PC-3 (cell line): ENCODE measurements around the gene PHRF1.

Experiments used
- EZH2 ChIP-seq: fragments of 300-600 bp; sonication (generic); IDR thresholded peaks from one replicate; pipeline ENCODE4 v1.6.1; 2017; ENCODE audit warnings: antibody characterized with exemption, mild to moderate bottlenecking, low read length; ENCODE audit not compliant: unreplicated experiment
- EZH2phosphoT487 ChIP-seq: fragments of 300-600 bp; sonication (generic); IDR thresholded peaks from 2 replicates; pipeline ENCODE4 v1.6.1; 2018; ENCODE audit warnings: mild to moderate bottlenecking, antibody characterized with exemption, low read length, borderline replicate concordance
- TF ChIP-seq, protein P1 (sequence below): fragments of 300-600 bp; sonication (generic); conservative IDR thresholded peaks from 2 replicates; pipeline ENCODE4 v1.5.1; 2017; ENCODE audit warnings: antibody characterized with exemption, low read depth, mild to moderate bottlenecking, low read length

DNA sequence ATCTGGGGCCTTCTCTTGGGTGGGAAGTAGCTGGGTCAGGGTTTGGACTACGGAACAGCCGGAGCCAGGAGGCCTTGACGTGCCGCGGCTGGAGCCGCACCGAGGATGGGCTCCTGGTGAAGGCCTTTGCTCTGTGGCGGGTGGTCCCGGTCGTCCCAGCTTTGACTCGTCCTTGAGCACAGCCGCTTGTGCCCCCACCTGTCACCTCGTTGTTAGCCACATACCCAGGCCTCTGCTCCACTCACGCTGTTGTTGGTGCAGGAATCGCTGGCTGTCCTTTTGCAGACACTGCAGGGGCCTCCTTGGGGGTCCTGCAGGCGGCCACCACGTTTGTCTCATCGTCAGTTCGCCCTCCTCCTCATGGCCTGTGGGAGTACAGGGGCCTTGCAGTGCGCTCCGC lies 17.1 kb downstream of the PHRF1 start:
- TF ChIP-seq EZH2 (no peak), EZH2phosphoT487 (no peak)
- TF ChIP-seq, protein P1, sequence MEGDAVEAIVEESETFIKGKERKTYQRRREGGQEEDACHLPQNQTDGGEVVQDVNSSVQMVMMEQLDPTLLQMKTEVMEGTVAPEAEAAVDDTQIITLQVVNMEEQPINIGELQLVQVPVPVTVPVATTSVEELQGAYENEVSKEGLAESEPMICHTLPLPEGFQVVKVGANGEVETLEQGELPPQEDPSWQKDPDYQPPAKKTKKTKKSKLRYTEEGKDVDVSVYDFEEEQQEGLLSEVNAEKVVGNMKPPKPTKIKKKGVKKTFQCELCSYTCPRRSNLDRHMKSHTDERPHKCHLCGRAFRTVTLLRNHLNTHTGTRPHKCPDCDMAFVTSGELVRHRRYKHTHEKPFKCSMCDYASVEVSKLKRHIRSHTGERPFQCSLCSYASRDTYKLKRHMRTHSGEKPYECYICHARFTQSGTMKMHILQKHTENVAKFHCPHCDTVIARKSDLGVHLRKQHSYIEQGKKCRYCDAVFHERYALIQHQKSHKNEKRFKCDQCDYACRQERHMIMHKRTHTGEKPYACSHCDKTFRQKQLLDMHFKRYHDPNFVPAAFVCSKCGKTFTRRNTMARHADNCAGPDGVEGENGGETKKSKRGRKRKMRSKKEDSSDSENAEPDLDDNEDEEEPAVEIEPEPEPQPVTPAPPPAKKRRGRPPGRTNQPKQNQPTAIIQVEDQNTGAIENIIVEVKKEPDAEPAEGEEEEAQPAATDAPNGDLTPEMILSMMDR = no peak
